Subcutaneous adipose tissue (tissue), 4 donors: ENCODE measurements around the gene ETF1. TPM values are rescaled to one million over a fixed set of nuclear protein-coding genes. Genes with fewer than 3 reads are reported as not detected.

Experiments
- total RNA-seq, 4 donors: library from RNA; depleted of rRNA; stranded (reverse); fragments of >200 nt; gene quantifications; one replicate each; pipeline ENCODE4 v1.1.0, GENCODE V29; 2016
- TF ChIP-seq, protein P1 (sequence below): fragments of 450-650 bp; IDR thresholded peaks from one replicate; pipeline ENCODE4 v1.5.1; 2016; ENCODE audit warnings: low read depth, mild to moderate bottlenecking, control low read depth, antibody characterized with exemption, moderate library complexity

ETF1 gene
- total RNA-seq, 4 donors from 2014 or later: 93.2 to 147 (median 104) TPM

DNA sequence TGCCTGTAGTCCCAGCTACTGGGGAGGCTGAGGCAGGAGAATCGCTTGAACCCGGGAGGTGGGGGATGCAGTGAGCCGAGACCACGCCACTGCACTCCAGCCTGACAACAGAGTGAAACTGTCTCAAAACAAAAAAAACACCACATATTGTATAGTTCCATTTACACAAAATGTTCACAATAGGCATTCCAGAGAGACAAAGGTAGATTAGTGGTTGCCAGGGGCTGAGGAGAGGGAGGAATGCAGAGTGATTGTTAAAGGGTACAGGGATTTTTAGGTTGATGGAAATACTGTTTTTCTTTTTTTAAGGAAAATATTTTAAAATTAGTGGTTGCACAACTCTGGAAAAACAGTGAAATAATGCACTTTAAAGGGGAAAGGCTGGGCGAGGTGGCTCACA lies 19.6 kb downstream of the ETF1 start:
- TF ChIP-seq, protein P1, sequence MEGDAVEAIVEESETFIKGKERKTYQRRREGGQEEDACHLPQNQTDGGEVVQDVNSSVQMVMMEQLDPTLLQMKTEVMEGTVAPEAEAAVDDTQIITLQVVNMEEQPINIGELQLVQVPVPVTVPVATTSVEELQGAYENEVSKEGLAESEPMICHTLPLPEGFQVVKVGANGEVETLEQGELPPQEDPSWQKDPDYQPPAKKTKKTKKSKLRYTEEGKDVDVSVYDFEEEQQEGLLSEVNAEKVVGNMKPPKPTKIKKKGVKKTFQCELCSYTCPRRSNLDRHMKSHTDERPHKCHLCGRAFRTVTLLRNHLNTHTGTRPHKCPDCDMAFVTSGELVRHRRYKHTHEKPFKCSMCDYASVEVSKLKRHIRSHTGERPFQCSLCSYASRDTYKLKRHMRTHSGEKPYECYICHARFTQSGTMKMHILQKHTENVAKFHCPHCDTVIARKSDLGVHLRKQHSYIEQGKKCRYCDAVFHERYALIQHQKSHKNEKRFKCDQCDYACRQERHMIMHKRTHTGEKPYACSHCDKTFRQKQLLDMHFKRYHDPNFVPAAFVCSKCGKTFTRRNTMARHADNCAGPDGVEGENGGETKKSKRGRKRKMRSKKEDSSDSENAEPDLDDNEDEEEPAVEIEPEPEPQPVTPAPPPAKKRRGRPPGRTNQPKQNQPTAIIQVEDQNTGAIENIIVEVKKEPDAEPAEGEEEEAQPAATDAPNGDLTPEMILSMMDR: no peak

DNA sequence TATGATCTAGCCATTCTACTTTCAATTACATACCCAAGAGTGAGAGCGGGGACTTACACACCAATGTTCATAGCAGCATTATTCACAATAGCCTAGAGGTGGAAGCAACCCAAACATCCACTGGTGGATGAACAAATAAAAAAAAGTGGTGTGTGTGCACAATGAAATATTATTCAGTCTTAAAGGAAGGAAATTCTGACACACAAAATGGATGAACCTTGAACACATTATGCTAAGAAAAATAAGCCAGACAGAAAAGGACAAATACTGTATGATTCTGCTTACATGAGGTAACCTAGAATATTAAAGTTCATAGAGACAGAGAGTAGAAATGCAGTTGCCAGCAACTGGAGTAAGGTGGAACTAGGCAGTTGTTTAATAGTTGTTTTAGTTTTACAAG lies 22.1 kb downstream of the ETF1 start:
- TF ChIP-seq, protein P1: no peak

DNA sequence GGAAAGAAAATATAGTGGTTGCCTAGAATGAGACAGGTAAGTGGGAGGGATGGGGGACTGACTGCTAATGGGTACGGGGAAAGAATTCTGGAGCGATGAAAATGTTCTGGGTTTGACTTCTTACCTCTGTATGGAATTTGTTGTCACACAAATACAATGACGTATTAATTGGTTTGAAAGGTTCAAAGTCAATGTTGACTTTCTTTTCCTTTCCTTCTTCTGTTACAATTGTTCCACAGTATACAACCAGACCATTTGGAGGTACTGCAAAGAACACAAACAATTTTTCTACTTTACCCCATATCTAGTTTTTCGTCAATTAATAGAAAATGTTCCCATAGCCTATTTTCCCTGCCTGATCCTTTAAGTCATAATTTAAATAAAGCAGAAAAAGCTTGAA lies 25.6 kb downstream of the ETF1 start:
- TF ChIP-seq, protein P1: no peak

DNA sequence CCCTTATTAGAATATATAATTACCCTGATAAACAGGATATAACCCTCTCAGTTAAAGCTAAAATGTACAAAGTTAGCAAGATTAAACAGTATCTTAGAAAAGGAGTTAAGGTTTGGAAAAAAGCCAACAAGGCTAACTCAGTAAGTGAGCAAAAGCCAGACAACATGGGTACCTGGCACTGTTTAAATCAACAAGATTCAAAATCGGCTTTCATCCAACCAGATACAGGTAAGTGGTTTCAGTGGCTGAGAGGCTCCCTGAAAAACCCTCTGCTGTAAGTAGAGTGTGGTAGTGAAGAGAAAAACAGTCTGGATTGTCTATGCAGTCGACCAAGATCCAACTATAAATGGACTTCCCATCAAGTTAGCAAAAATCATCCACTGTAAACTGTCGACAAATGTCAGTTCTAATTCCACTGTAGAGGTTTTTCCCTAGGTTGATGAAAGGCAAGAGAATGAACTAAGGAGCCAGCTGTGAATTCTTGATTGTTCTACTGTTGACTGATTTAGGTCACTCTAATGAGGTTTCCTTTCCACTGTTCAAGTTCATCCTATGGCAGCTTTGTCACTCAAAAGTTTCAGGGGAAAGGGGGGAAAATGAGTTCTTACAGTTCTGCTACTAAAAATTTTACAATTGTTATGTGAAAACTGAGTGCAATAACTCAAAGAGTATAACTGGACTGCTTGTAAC lies 27.3 kb downstream of the ETF1 start:
- TF ChIP-seq, protein P1: no peak

DNA sequence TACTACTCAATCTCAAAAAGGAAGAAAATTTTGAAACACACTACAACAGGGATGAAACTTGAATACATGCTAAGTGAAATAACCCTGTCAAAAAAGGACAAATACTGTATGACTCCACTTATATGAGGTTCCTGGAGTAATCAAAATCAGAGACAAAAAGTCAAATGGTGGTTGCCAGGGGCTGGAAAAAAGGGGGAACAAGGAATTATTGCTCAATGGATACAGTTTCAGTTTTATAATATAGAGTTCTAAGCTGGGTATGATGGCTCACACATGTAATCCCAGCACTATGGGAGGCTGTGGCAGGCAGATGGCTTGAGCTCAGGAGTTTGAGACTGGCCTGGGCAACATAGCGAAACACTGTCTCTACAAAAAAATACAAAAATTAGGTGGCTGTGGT lies 29.0 kb downstream of the ETF1 start:
- TF ChIP-seq, protein P1: no peak

DNA sequence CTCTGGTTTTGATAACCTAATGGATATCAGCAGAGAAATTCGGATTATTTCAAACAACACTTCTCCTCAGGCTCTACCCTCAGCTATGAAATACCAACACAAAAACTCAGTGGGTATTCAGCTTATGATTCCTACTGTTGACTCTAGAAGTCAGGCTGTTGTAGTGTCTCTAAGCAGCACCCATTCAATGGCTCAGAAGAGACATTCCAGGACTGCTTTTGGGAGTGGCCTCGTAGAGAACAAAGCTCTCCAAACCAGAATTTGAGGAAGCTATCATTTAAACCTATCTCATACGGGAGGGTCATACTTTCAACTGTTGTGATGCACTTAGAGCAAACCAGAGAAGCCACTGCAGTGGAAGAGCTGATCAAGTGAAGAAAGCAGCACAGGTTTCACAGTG lies 34.1 kb downstream of the ETF1 start:
- TF ChIP-seq, protein P1: no peak

DNA sequence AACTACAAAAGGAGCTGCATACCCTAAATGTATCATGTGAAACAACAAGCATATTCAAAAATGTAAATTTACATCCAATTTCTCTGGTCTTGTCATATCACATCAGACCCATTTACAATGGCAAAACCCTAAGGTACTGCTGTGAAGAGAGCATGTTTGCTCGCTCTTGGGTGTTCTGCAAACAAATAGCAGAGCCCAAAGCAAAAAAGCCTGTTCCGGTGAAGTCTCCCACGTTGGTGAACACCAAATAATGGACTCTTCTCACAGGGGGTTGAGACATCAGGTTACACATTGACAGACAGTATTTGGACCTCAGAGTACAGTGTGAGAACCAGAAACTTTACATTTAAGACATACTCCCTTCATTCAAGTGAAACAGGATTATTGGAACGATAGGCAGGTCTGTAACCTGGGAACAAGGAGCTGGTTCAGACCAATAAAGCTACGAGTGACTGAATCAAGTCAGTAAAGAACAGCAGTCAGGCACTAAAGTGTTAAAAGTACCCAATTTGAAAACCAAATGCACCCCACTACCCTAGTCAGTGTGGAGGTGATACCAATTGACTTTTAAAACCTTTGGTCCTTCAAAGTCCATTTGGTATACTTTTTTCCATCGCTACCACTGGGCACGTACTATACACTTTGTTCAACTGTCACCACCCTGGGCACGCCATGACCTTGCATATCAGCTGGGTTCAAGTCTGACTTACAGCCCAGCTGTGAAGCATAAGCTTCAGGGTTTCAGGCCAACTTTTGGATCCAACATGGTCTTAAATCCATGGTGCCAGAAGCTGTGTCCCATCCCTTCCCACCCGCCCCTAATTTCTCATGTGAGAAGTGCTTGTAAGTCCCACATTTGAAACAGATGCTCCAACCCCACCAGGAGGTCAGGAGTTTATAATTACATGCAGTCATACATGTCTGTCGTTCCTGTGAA lies 36.4 kb downstream of the ETF1 start:
- TF ChIP-seq, protein P1: no peak
